ENCODE data around the gene S100A3. TPM values are rescaled to one million over a fixed set of nuclear protein-coding genes. Genes with fewer than 3 reads are reported as not detected.

S100A3 gene
- total and polyA plus RNA-seq, 2 of the 13 experiments (the other 11 are each of a cell fraction or from before 2014, with no cell fraction given): 2.5 to 4.5 TPM

DNA sequence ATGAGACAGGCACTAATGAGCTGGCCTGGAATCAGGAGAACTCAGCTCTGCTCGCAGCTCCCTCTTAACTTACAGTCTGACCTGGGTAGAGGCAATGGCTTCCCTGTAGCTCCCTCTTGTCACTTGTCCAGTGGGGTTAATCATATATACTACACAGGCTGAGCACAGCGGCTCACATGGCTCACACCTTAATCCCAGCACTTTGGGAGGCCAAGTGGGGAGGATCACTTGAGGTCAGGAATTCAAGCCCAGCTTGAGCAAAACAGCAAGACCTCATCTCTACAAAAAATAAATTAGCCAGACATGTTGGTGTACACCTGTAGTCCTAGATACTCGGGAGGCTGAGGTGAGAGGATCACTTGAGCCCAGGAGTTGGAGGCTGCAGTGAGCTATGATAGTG lies 17.4 kb downstream of the S100A3 start:
- TF ChIP-seq RBFOX2 (IDR thresholded peaks at IDR 0.05; ENCODE audit: low read depth, low read length) (no peak), ZNF451 (CRISPR knock-in tag; IDR thresholded peaks at IDR 0.05) (no peak), ZNF546 (CRISPR knock-in tag; conservative IDR thresholded peaks at IDR 0.05) (no peak), ZFP90 (CRISPR knock-in tag; IDR thresholded peaks at IDR 0.05; ENCODE audit: borderline replicate concordance) (no peak)
- TF ChIP-seq, protein P1, sequence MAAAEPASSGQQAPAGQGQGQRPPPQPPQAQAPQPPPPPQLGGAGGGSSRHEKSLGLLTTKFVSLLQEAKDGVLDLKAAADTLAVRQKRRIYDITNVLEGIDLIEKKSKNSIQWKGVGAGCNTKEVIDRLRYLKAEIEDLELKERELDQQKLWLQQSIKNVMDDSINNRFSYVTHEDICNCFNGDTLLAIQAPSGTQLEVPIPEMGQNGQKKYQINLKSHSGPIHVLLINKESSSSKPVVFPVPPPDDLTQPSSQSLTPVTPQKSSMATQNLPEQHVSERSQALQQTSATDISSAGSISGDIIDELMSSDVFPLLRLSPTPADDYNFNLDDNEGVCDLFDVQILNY (CRISPR knock-in tag; conservative IDR thresholded peaks at IDR 0.05): no peak
- DNase-seq (ENCODE audit: low spot score) (no peak), ATAC-seq (no peak), FAIRE-seq (no peak)
- no peak overlapping the region for H3K9ac ChIP-seq (ENCODE audit: insufficient read depth, low read depth, low read length)
- H2AFZ ChIP-seq (ENCODE audit: low read length): no peak overlapping the region
- CTCF ChIA-PET (ENCODE audit: low intra/inter-chr PET ratio, low total read pairs): interaction anchor here (2.8 kb wide), 1 partner anchor 36 kb away, joined by 42 read pairs; no protein-coding TSS in a partner anchor
- H3K27me3 ChIP-seq (ENCODE audit: control insufficient read depth in 1 of 2, insufficient read depth in 2 of 2, low read length in 2 of 2): no peaks in the 10 kb centered on the region; a peak in 1 of 5 replicates
- H3K4me3 ChIP-seq (replicated peaks in 1 of 3; ENCODE audit: insufficient read depth in 1 of 3, low read depth in 2 of 3, low read length in 3 of 3): no peak overlapping the region
- H3K9me3 ChIP-seq (ENCODE audit: low read length): no peaks in the 10 kb centered on the region
- no peaks in the 10 kb centered on the region for H4K20me1 ChIP-seq (ENCODE audit: insufficient read depth, low read length)
- POLR2A ChIA-PET: interaction anchor here (1.6 to 6.6 kb wide), 4 partner anchors 12 to 102 kb away, joined by 5 to 49 read pairs (median 18); partner anchors contain the start of genes CHTOP and S100A2
- H3K79me2 ChIP-seq (ENCODE audit: insufficient read depth, low read length): no peaks in the 10 kb centered on the region
- in situ Hi-C loops (cut with HindIII; ENCODE audit: extremely low pct_ligation_motif_present, low pct_unique_long_range_greater_than_20kb) (loop anchor here (5.0 kb wide), 1 partner anchor 36 kb away; the partner anchor contains the start of gene S100A2), intact Hi-C loops (cut with micrococcal nuclease; ENCODE audit: unreplicated experiment) (no loop called here)
- H3K4me1 ChIP-seq (ENCODE audit: insufficient read depth, low read length): peaks cover 53% of the 10 kb centered on the region
- H3K36me3 ChIP-seq (replicated peaks in 1 of 2; ENCODE audit: control insufficient read depth in 1 of 2, insufficient read depth in 2 of 2, low read length in 2 of 2): no peaks in the 10 kb centered on the region
- no TSS peak for BruUV-seq (replicated peaks)
- H3K4me2 ChIP-seq (ENCODE audit: low read depth, low read length): no peak overlapping the region
- no peak overlapping the region for H3K27ac ChIP-seq (ENCODE audit: extremely low read length, insufficient read depth, low read length)
- 56% methylated on average over 2 of the region's 3 CpGs for WGBS (ENCODE audit: low lambda C conversion rate)

DNA sequence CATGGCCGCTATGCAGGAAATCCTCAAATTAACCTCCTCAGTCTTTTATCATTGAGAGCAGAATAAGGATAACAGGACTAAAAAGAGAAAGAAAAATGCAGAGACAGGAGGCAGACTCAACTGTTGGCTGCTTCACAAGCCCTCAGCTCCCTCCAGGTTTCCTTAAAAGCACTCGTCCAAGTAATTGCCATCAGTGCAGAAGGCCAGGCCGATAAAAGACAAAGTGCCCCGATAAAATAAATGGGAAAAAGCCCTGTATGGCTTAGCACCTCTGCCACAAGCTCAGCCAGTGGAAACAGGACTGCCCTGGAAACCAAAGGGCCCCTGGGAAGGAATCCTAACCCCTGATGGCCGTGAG lies 21.4 kb downstream of the S100A3 start:
- H3K4me1 ChIP-seq (ENCODE audit: insufficient read depth, low read length): peaks cover 33% of the 10 kb centered on the region
- 71% methylated on average over 5 of the region's 5 CpGs for WGBS (ENCODE audit: low lambda C conversion rate)
- no peaks in the 10 kb centered on the region for H4K20me1 ChIP-seq (ENCODE audit: insufficient read depth, low read length)
- H2AFZ ChIP-seq (ENCODE audit: low read length): no peak overlapping the region
- no TSS peak for BruUV-seq (replicated peaks)
- in situ Hi-C loops (cut with HindIII; ENCODE audit: extremely low pct_ligation_motif_present, low pct_unique_long_range_greater_than_20kb) (no loop called here), intact Hi-C loops (cut with micrococcal nuclease; ENCODE audit: unreplicated experiment) (no loop called here)
- ATAC-seq: no peak
- H3K4me3 ChIP-seq (replicated peaks in 1 of 3; ENCODE audit: insufficient read depth in 1 of 3, low read depth in 2 of 3, low read length in 3 of 3): no peak overlapping the region
- H3K27me3 ChIP-seq (ENCODE audit: control insufficient read depth in 1 of 2, insufficient read depth in 2 of 2, low read length in 2 of 2): no peaks in the 10 kb centered on the region
- DNase-seq (ENCODE audit: low spot score): no peak
- POLR2A ChIA-PET: no interaction called here
- H3K27ac ChIP-seq (ENCODE audit: extremely low read length, insufficient read depth, low read length): no peak overlapping the region
- no peak overlapping the region for H3K4me2 ChIP-seq (ENCODE audit: low read depth, low read length)
- H3K79me2 ChIP-seq (ENCODE audit: insufficient read depth, low read length): no peaks in the 10 kb centered on the region
- H3K9ac ChIP-seq (ENCODE audit: insufficient read depth, low read depth, low read length): no peak overlapping the region
- TF ChIP-seq, protein P2, sequence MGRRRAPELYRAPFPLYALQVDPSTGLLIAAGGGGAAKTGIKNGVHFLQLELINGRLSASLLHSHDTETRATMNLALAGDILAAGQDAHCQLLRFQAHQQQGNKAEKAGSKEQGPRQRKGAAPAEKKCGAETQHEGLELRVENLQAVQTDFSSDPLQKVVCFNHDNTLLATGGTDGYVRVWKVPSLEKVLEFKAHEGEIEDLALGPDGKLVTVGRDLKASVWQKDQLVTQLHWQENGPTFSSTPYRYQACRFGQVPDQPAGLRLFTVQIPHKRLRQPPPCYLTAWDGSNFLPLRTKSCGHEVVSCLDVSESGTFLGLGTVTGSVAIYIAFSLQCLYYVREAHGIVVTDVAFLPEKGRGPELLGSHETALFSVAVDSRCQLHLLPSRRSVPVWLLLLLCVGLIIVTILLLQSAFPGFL (CRISPR knock-in tag; IDR thresholded peaks at IDR 0.05): no peak
- TF ChIP-seq RFX3 (CRISPR knock-in tag; IDR thresholded peaks at IDR 0.05): no peak
- no peak for FAIRE-seq
- CTCF ChIA-PET (ENCODE audit: low intra/inter-chr PET ratio, low total read pairs): no interaction called here
- no peaks in the 10 kb centered on the region for H3K9me3 ChIP-seq (ENCODE audit: low read length)
- H3K36me3 ChIP-seq (replicated peaks in 1 of 2; ENCODE audit: control insufficient read depth in 1 of 2, insufficient read depth in 2 of 2, low read length in 2 of 2): no peaks in the 10 kb centered on the region

All from HepG2 (cell line).